ENCODE measurements around the gene TEX264. TPM values are rescaled to one million over a fixed set of nuclear protein-coding genes. Genes with fewer than 3 reads are reported as not detected.

The TEX264 gene
- polyA plus RNA-seq, 1 donor from 2014 or later: 35.4 TPM

GRCh38 chr3:51622868-51623267, 48.2 kb upstream of the TEX264 start:
- Histone ChIP-seq H3K36me3 (ENCODE audit: insufficient read depth, low read length) (peaks cover 9% of the 10 kb centered on the region), H3K9me2 (ENCODE audit: insufficient read depth, low read length) (no peaks in the 10 kb centered on the region), H3K27ac (ENCODE audit: low read length) (no peak overlapping the region), H3K9me3 (ENCODE audit: low read length) (no peaks in the 10 kb centered on the region), H3K9ac (ENCODE audit: low read length) (no peak overlapping the region), H3F3A (ENCODE audit: insufficient read depth, low read length, poor library complexity, severe bottlenecking) (no peaks in the 10 kb centered on the region), H2AFZ (ENCODE audit: low read depth, low read length) (no peak overlapping the region), H4K20me1 (ENCODE audit: insufficient read depth) (no peaks in the 10 kb centered on the region), H3K79me2 (replicated peaks; ENCODE audit: insufficient read depth, low read length) (no peaks in the 10 kb centered on the region), H3K27me3 (ENCODE audit: insufficient read depth, low read depth, low read length) (no peaks in the 10 kb centered on the region), H3K4me2 (ENCODE audit: low read length) (no peak overlapping the region), H3K4me3 (ENCODE audit: low read length) (no peak overlapping the region)
- TF ChIP-seq EP300 (conservative IDR thresholded peaks at IDR 0.05; ENCODE audit: poor library complexity, severe bottlenecking): no peak
- no peak for TF ChIP-seq SMC3 (conservative IDR thresholded peaks at IDR 0.05; ENCODE audit: poor library complexity)
- TF ChIP-seq REST (IDR thresholded peaks at IDR 0.05; ENCODE audit: borderline replicate concordance): no peak
- TF ChIP-seq CTCF (IDR thresholded peaks at IDR 0.05; ENCODE audit: poor library complexity, severe bottlenecking): no peak
- TF ChIP-seq RAD21 (conservative IDR thresholded peaks at IDR 0.05): no peak
- no peak for TF ChIP-seq EZH2 (IDR thresholded peaks at IDR 0.05; ENCODE audit: borderline replicate concordance, insufficient read depth, low read length, poor library complexity, severe bottlenecking)
- no peak for TF ChIP-seq TAF1 (IDR thresholded peaks at IDR 0.05; ENCODE audit: low read depth)

- H3K4me3 ChIP-seq (ENCODE audit: low read length): no peak overlapping the region
- no peak overlapping the region for H3K9ac ChIP-seq (ENCODE audit: low read length)
- no peak overlapping the region for H2AFZ ChIP-seq (ENCODE audit: low read depth, low read length)
- H3K9me2 ChIP-seq (ENCODE audit: insufficient read depth, low read length): no peaks in the 10 kb centered on the region
- no peaks in the 10 kb centered on the region for H4K20me1 ChIP-seq (ENCODE audit: insufficient read depth)
- no peak for TF ChIP-seq MXI1 (conservative IDR thresholded peaks at IDR 0.05; ENCODE audit: poor library complexity, severe bottlenecking)
- TF ChIP-seq RAD21 (conservative IDR thresholded peaks at IDR 0.05): no peak
- TF ChIP-seq SMC3 (conservative IDR thresholded peaks at IDR 0.05; ENCODE audit: poor library complexity): no peak
- no peak for TF ChIP-seq CTCF (IDR thresholded peaks at IDR 0.05; ENCODE audit: poor library complexity, severe bottlenecking)
- TF ChIP-seq TAF1 (IDR thresholded peaks at IDR 0.05; ENCODE audit: low read depth): no peak
- TF ChIP-seq POLR2AphosphoS5 (IDR thresholded peaks at IDR 0.05): no peak
- no peak for TF ChIP-seq EP300 (conservative IDR thresholded peaks at IDR 0.05; ENCODE audit: poor library complexity, severe bottlenecking)
- TF ChIP-seq EZH2 (IDR thresholded peaks at IDR 0.05; ENCODE audit: borderline replicate concordance, insufficient read depth, low read length, poor library complexity, severe bottlenecking): no peak
- no peak for TF ChIP-seq REST (IDR thresholded peaks at IDR 0.05; ENCODE audit: borderline replicate concordance)
- peaks cover 9% of the 10 kb centered on the region for H3K36me3 ChIP-seq (ENCODE audit: insufficient read depth, low read length)
- H3K27me3 ChIP-seq (ENCODE audit: insufficient read depth, low read depth, low read length): no peaks in the 10 kb centered on the region
- no peaks in the 10 kb centered on the region for H3K79me2 ChIP-seq (replicated peaks; ENCODE audit: insufficient read depth, low read length)
- no peaks in the 10 kb centered on the region for H3F3A ChIP-seq (ENCODE audit: insufficient read depth, low read length, poor library complexity, severe bottlenecking)
- no peaks in the 10 kb centered on the region for H3K9me3 ChIP-seq (ENCODE audit: low read length)
- H3K4me2 ChIP-seq (ENCODE audit: low read length): no peak overlapping the region
- H3K27ac ChIP-seq (ENCODE audit: low read length): no peak overlapping the region
Measured at GRCh38 chr3:51630513-51630912, 40.5 kb upstream of the TEX264 start.
